ENCODE results near the gene ZBTB7B.

The ZBTB7B gene

DNA sequence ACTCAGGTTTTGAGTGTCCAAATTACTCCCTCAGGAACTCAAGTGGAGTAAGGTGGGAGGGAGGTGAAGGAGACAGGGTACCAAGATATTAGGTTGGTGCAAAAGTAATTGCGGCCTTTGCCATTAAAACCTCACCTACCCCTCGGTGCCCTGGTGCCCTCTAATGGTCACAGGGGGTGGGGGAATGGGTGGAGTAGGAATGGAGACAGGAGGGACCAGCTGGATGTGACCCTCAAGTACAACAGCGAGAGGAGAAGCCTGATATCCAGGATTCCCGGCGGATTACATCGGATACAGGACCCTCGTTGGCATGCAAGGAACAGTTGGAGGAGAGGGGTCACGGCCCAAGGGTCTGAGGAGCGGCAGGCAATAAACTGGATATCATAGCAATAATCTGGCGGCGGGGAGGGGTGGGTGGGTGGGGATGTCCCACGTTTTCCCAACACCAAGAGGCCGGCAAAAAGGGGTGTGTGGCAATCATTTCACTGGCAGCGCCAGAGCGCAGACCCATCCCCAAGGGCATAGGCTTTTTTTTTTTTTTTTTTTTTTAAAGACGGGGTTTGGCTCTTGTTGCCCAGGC is 4.3 kb upstream of the ZBTB7B start:
- Histone ChIP-seq H3K27me3 (ENCODE audit: insufficient read depth, low read length) (no peaks in the 10 kb centered on the region), H2AFZ (ENCODE audit: low read length) (no peak overlapping the region), H3K79me2 (ENCODE audit: insufficient read depth, low read length) (no peaks in the 10 kb centered on the region), H3F3A (ENCODE audit: insufficient read depth, low read length) (no peaks in the 10 kb centered on the region), H3K36me3 (ENCODE audit: insufficient read depth, low read length) (no peaks in the 10 kb centered on the region), H3K9me2 (ENCODE audit: low read depth, low read length) (no peaks in the 10 kb centered on the region), H3K9me3 (ENCODE audit: low read length) (no peaks in the 10 kb centered on the region), H3K4me3 (ENCODE audit: low read depth, low read length, poor library complexity, severe bottlenecking) (no peak overlapping the region), H3K4me2 (ENCODE audit: low read length) (no peak overlapping the region; the same call in 1 of the 2 replicates), H4K20me1 (ENCODE audit: insufficient read depth, low read length) (no peaks in the 10 kb centered on the region), H3K4me1 (ENCODE audit: insufficient read depth, low read length, severe bottlenecking) (peaks cover 26% of the 10 kb centered on the region), H3K27ac (ENCODE audit: low read depth, low read length, poor library complexity, severe bottlenecking) (no peak overlapping the region), H3K9ac (ENCODE audit: low read length) (no peak overlapping the region)
- TF ChIP-seq EZH2 (IDR thresholded peaks at IDR 0.05; ENCODE audit: borderline replicate concordance, low read length) (no peak), CTCF (IDR thresholded peaks at IDR 0.05; ENCODE audit: low read length) (peak; percentile 63)

- no peaks in the 10 kb centered on the region for H3K36me3 ChIP-seq (ENCODE audit: insufficient read depth, low read length)
- H3K79me2 ChIP-seq (ENCODE audit: insufficient read depth, low read length), result no peaks in the 10 kb centered on the region
- H3K27me3 ChIP-seq (ENCODE audit: insufficient read depth, low read length), result no peaks in the 10 kb centered on the region
- peak overlapping the region; percentile 58 for H3K4me3 ChIP-seq (ENCODE audit: low read depth, low read length, poor library complexity, severe bottlenecking)
- H3K4me2 ChIP-seq (ENCODE audit: low read length), result peak overlapping the region; percentile 87
- TF ChIP-seq EZH2 (IDR thresholded peaks at IDR 0.05; ENCODE audit: borderline replicate concordance, low read length), result no peak
- peak; percentile 99 for TF ChIP-seq CTCF (IDR thresholded peaks at IDR 0.05; ENCODE audit: low read length)
- no peaks in the 10 kb centered on the region for H3K9me2 ChIP-seq (ENCODE audit: low read depth, low read length)
- no peaks in the 10 kb centered on the region for H3F3A ChIP-seq (ENCODE audit: insufficient read depth, low read length)
- peaks cover 32% of the 10 kb centered on the region for H3K4me1 ChIP-seq (ENCODE audit: insufficient read depth, low read length, severe bottlenecking)
- no peaks in the 10 kb centered on the region for H4K20me1 ChIP-seq (ENCODE audit: insufficient read depth, low read length)
- peak overlapping the region; percentile 60; the same call in 1 of the 2 replicates for H3K9ac ChIP-seq (ENCODE audit: low read length)
- H3K27ac ChIP-seq (ENCODE audit: low read depth, low read length, poor library complexity, severe bottlenecking), result peak overlapping the region; percentile 91
- H2AFZ ChIP-seq (ENCODE audit: low read length), result no peak overlapping the region
- no peaks in the 10 kb centered on the region for H3K9me3 ChIP-seq (ENCODE audit: low read length)
Measured at GRCh38 chr1:154998818-154999570, 3.6 kb upstream of the ZBTB7B start.

- no peaks in the 10 kb centered on the region for H3F3A ChIP-seq (ENCODE audit: insufficient read depth, low read length)
- no peaks in the 10 kb centered on the region for H3K9me2 ChIP-seq (ENCODE audit: low read depth, low read length)
- H2AFZ ChIP-seq (ENCODE audit: low read length), result no peak overlapping the region
- no peaks in the 10 kb centered on the region for H3K79me2 ChIP-seq (ENCODE audit: insufficient read depth, low read length)
- peak overlapping the region; percentile 91 for H3K27ac ChIP-seq (ENCODE audit: low read depth, low read length, poor library complexity, severe bottlenecking)
- no peaks in the 10 kb centered on the region for H4K20me1 ChIP-seq (ENCODE audit: insufficient read depth, low read length)
- peak overlapping the region; percentile 58 for H3K4me3 ChIP-seq (ENCODE audit: low read depth, low read length, poor library complexity, severe bottlenecking)
- peak overlapping the region; percentile 60 for H3K9ac ChIP-seq (ENCODE audit: low read length)
- no peaks in the 10 kb centered on the region for H3K27me3 ChIP-seq (ENCODE audit: insufficient read depth, low read length)
- peaks cover 32% of the 10 kb centered on the region for H3K4me1 ChIP-seq (ENCODE audit: insufficient read depth, low read length, severe bottlenecking)
- no peaks in the 10 kb centered on the region for H3K36me3 ChIP-seq (ENCODE audit: insufficient read depth, low read length)
- TF ChIP-seq CTCF (IDR thresholded peaks at IDR 0.05; ENCODE audit: low read length) (no peak), EZH2 (IDR thresholded peaks at IDR 0.05; ENCODE audit: borderline replicate concordance, low read length) (no peak)
- peak overlapping the region; percentile 87 for H3K4me2 ChIP-seq (ENCODE audit: low read length)
- H3K9me3 ChIP-seq (ENCODE audit: low read length), result no peaks in the 10 kb centered on the region
Measured at GRCh38 chr1:154999571-155000410, 2.8 kb upstream of the ZBTB7B start.
